ENCODE data around the gene SLC25A20.

DNA sequence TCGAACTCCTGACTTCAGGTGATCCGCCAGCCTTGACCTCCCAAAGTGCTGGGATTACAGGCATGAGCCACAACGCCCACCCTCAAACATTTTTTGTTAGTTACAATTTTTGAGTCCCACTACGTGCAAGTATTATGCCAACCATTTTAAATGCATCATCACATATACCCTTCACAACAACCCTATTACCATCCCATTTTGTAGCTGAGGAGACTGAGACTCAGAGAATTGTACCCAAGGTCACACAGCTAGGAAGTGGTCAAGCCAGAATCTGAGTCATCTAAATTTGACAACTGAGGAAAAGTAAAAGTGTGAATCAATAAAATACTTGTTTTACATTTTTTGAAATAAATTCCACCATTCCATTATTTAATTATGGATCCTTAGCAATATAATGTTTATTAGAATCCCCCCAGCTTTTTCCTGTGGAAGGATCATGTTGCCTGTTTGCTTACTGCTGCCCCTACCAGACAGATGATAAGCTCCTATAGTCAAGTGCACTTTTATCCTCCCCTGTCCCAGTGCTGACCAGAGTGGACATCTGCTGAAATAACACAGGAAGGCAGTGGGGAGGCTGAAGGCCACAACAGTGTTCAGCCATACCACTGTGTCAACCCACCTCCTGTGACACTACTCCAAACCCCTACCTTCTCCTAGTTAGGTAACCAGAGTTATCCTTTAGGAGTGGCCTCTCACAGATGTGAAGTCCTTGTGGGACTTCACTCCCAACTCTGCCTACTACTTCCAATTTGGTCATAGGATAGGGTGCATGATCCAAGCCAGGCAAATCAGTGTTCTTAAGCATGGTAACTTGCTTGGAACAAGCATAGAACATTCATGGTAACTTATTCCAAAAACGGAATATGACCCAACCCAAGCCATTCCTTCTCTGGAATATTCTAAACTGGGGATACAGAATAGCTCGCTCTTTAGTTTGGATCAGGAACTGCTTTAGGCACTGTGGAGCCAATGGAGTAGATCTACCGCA, 79.2 kb downstream of the SLC25A20 start:
- TF ChIP-seq, protein P1, sequence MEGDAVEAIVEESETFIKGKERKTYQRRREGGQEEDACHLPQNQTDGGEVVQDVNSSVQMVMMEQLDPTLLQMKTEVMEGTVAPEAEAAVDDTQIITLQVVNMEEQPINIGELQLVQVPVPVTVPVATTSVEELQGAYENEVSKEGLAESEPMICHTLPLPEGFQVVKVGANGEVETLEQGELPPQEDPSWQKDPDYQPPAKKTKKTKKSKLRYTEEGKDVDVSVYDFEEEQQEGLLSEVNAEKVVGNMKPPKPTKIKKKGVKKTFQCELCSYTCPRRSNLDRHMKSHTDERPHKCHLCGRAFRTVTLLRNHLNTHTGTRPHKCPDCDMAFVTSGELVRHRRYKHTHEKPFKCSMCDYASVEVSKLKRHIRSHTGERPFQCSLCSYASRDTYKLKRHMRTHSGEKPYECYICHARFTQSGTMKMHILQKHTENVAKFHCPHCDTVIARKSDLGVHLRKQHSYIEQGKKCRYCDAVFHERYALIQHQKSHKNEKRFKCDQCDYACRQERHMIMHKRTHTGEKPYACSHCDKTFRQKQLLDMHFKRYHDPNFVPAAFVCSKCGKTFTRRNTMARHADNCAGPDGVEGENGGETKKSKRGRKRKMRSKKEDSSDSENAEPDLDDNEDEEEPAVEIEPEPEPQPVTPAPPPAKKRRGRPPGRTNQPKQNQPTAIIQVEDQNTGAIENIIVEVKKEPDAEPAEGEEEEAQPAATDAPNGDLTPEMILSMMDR (conservative IDR thresholded peaks at IDR 0.05; ENCODE audit: low read length), result no peak
- TF ChIP-seq EZH2phosphoT487 (IDR thresholded peaks at IDR 0.05; ENCODE audit: borderline replicate concordance), result no peak
